Stimulated activated CD8-positive, alpha-beta memory T cell treated with anti-CD3 and anti-CD28 coated beads, Interleukin-7, amount 100 ng/mL, for 48 hours (primary cell): ENCODE measurements around the gene PACRG.

Experiments used
- DNase-seq, 2 donors: peaks; one replicate each; pipeline ENCODE4 v3.0.0-alpha.2; 2020; ENCODE audit warnings: low read depth in 1 of 2; ENCODE audit errors: extremely low read depth in 1 of 2

The PACRG gene

GRCh38 chr6:163323274-163323673 is 595.5 kb downstream of the PACRG start:
- DNase-seq = no peak

DNA sequence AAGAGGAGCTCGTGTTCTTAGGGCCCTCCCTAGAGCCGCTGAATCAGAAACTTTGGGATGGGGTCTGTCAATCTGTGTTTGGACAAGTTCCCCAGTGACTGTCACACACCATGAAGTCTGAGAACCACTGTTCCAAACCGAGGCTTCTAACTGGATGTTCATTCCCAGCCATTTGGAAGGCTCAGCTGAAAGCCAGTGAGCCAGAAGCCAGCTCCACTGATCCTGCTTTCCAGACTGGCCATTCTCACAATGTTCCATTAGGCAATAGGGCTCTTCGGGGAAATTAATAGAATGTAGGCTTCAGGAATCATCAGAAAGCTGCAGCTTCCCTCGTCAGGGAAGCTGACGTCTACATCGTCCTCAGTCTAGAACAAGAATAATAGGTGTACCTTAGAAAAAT is 595.9 kb downstream of the PACRG start:
- no peak for DNase-seq

DNA sequence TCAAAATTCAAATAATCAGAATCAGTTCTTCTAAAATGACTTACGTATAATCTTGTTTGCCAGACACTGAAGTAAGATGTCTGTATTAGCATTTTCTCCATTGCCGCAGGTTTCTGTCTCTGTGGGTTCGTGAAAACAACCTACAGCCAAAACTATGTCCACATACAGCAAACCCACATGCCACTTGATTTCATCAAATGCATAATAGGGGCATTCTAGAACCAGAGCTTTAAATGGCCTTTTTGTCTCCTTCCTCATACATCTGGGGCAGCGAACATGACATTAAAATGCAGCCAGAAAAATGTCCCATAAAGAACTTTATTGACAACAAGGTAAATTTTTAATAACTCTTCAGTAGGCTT is 596.5 kb downstream of the PACRG start:
- no peak for DNase-seq

- no peak for DNase-seq
Measured at GRCh38 chr6:163324688-163325389, 597.1 kb downstream of the PACRG start.

GRCh38 chr6:163325390-163325784 is 597.6 kb downstream of the PACRG start:
- DNase-seq = no peak

DNA sequence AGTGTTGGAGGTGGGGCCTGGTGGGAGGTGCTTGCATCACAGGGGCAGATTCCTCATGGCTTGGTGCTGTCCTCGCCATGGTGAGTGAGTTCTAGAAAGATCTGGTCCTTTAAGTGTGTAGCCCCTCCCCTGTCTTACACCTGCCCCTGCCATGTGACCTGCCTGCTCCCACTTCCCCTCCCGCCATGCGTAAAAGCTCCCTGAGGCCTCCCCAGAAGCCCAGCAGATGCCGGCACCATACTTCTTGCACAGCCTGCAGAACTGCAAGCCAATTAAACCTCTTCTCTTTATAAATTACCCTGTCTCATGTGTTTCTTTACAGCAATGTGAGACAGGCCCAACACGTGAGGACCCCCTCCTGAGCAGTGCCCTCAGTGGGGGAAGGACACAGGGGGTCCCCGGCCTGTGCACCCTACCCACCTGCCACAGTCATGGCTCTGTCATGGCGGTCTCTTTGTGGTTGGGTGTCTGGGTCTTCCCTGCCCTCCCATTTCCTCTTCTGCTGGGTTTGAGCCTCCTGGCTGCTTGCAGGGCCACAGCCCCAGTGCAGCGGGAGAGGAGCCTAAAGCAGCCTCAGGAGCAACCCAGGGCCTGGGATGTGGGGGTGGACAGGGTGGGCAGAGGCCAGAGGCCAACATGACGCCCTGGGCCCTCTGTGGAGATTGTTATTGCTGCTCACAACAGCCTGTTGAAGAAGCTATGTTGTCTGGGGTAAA is 599.5 kb downstream of the PACRG start:
- no peak for DNase-seq

GRCh38 chr6:163327921-163328320 is 600.1 kb downstream of the PACRG start:
- DNase-seq = no peak

DNA sequence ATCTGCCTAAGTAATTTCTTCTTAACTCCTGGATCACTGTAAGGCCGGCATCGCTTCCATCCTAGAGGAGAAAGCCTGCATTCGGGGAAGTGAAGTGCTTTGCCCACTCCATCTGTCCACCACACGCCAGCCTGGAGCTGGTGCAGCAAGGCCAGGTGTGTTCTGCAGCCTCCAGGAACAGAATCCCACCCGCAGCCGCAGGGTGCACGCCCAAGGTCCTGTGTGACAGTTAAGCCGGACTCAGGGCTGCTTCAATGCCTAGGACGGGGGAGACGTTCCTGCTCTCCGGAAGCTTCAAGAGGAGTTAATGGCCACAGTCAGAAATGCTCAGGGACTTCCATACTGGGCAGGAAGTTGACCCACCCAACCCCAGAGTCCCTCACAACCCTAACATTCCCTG is 600.6 kb downstream of the PACRG start:
- no peak for DNase-seq

GRCh38 chr6:163329991-163330390 is 602.2 kb downstream of the PACRG start:
- no peak for DNase-seq

GRCh38 chr6:163331245-163331644 is 603.5 kb downstream of the PACRG start:
- no peak for DNase-seq

DNA sequence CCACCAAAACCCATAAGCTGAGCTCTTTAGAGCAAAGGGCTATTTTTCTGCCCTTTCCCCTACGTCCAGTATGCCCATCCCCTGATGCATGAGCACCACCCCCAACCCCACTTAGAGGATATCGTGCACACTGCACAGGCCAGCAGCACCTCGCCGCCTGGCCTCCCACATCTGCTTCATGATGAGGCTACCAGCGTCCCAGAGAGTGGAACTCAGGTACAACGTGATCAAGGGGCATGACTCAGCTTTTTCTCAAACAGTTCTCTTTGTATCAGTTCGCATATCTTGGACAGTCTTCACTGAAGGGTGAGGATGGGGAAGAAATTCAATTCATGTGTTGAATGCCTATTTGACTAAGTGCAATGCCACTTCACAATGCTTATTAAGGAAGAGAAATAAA is 604.8 kb downstream of the PACRG start:
- no peak for DNase-seq

- no peak for DNase-seq
Measured at GRCh38 chr6:163333038-163333437, 605.3 kb downstream of the PACRG start.

- DNase-seq = no peak
Measured at GRCh38 chr6:163333701-163334663, 606.2 kb downstream of the PACRG start.

DNA sequence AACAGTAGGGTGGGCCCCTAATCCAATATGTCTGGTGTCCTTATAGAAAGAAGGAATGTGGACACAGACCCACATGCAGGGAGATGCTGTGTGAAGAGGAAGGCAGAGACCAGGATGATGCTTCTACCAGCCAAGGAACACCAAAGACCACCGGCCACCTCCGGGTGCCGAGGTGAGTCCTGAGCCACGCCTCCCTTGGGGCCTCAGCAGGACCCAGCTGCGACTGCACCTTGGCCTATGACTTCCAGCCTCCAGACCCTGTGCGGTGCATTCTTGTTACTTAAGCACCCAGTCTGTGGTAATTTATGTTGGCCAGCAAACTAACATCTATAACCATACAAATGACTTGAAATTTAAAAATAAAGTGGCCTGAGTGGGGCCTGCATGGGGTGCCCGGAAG is 607.3 kb downstream of the PACRG start:
- no peak for DNase-seq

- DNase-seq = no peak
Measured at GRCh38 chr6:163335671-163336545, 608.1 kb downstream of the PACRG start.

GRCh38 chr6:163336961-163337360 is 609.2 kb downstream of the PACRG start:
- DNase-seq = no peak

DNA sequence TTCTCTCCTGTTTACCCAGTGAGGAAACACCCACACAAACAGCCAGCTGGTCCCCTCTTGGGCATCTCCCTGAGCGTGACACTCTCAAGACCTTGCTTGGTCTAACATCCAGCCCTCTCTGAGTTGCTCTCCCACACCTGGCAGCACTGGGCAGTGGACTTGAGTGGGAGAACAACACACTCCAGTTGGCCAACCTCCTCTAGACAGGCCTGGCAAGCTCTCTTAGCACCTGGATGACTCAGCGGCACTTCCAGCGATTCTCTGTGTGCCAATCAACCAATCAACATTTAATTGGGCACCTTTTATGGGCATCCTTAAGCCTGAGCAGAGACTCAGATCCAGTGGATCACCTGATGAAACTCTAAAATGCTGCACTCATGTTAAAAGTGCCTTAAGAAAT is 610.2 kb downstream of the PACRG start:
- DNase-seq = no peak

DNA sequence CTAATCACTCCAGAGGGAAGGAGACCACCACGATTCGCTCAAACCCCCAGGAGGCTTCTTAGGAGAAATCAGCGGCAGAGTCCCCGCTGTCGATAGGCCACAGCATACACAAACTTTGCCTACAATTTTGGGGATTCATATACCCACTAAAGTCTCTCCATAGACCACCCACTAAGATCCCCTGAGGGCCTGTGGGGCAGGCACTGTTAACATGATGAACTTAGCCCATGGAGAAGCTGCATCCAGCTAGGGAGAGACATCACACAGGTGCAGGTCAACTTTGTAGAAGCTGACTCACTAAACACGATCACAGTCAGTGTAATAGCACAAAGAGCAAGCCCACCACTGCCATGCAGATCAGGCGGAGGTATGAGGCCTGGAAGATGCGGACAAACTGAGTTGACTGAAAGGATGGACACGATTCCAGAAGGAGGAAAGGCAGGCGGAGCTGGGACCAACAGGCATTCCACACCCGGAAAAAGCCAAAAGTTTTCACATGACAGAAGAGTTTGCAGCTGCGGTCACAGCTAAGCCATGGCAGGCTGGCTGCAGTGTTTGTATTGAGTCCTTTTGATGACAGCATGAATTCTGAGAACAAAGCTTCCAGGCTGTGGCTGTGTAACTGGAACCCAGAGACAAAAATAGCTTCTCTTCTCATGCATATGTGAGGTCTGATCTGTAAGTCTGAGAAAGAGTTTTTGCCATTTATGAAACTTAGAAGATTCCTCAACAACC is 611.1 kb downstream of the PACRG start:
- no peak for DNase-seq

GRCh38 chr6:163339466-163339865 is 611.7 kb downstream of the PACRG start:
- no peak for DNase-seq
